Measurements from ENCODE around the gene DNASE1L2. TPM values are rescaled to one million over a fixed set of nuclear protein-coding genes. Genes with fewer than 3 reads are reported as not detected.

DNASE1L2 gene
- total and polyA plus RNA-seq, 10 of the 15 experiments (the other 5 are each of a cell fraction or from before 2014, with no cell fraction given), result 0.06 to 1.5 (median 0.29) TPM

GRCh38 chr16:2251296-2252111 is 15.3 kb downstream of the DNASE1L2 start, which contains the start of gene ECI1 (continued):
- TF ChIP-seq NR2C1 (IDR thresholded peaks at IDR 0.05), result peak; percentile 72
- peak; percentile 88 for TF ChIP-seq IKZF1 (conservative IDR thresholded peaks at IDR 0.05)
- TF ChIP-seq BHLHE40 (IDR thresholded peaks at IDR 0.05; ENCODE audit: borderline replicate concordance in 1 of 2, low read depth in 2 of 2, low read length in 1 of 2), result peak; percentile 14 to 69; a peak in 3 of 4 replicates
- TF ChIP-seq FOXM1 (IDR thresholded peaks at IDR 0.05; ENCODE audit: low read depth, low read length), result no peak
- peak; percentile 5; the same call in 1 of the 2 replicates for TF ChIP-seq SMAD5 (IDR thresholded peaks at IDR 0.05; ENCODE audit: low read depth)
- TF ChIP-seq ZNF622 (IDR thresholded peaks at IDR 0.05), result no peak
- TF ChIP-seq, protein P1, sequence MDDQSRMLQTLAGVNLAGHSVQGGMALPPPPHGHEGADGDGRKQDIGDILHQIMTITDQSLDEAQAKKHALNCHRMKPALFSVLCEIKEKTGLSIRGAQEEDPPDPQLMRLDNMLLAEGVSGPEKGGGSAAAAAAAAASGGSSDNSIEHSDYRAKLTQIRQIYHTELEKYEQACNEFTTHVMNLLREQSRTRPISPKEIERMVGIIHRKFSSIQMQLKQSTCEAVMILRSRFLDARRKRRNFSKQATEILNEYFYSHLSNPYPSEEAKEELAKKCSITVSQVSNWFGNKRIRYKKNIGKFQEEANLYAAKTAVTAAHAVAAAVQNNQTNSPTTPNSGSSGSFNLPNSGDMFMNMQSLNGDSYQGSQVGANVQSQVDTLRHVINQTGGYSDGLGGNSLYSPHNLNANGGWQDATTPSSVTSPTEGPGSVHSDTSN (IDR thresholded peaks at IDR 0.05; ENCODE audit: insufficient replicate concordance, low read depth, low read length), result peak; percentile 8
- TF ChIP-seq ZNF24 (IDR thresholded peaks at IDR 0.05), result no peak
- TF ChIP-seq JUND (IDR thresholded peaks at IDR 0.05; ENCODE audit: low read depth, low read length), result no peak
- TF ChIP-seq SMAD1 (IDR thresholded peaks at IDR 0.05; ENCODE audit: low read depth, partially characterized antibody), result peak; percentile 71
- TF ChIP-seq ZZZ3 (IDR thresholded peaks at IDR 0.05; ENCODE audit: control insufficient read depth, insufficient read length, low read depth), result no peak
- TF ChIP-seq YY1 (IDR thresholded peaks at IDR 0.05; ENCODE audit: low read depth, low read length), result peak; percentile 95
- no peak for TF ChIP-seq NFYB (IDR thresholded peaks at IDR 0.05; ENCODE audit: insufficient read depth, low read depth, low read length)
- TF ChIP-seq NR2F1 (conservative IDR thresholded peaks at IDR 0.05), result peak; percentile 93
- no peak for TF ChIP-seq CREM (IDR thresholded peaks at IDR 0.05; ENCODE audit: low read depth)
- TF ChIP-seq KDM1A (IDR thresholded peaks at IDR 0.05; ENCODE audit: borderline replicate concordance), result no peak
- TF ChIP-seq POLR2AphosphoS5 (IDR thresholded peaks at IDR 0.05; ENCODE audit: low read length), result peak; percentile 69; the same call in 1 of the 2 replicates
- TF ChIP-seq, protein P2, sequence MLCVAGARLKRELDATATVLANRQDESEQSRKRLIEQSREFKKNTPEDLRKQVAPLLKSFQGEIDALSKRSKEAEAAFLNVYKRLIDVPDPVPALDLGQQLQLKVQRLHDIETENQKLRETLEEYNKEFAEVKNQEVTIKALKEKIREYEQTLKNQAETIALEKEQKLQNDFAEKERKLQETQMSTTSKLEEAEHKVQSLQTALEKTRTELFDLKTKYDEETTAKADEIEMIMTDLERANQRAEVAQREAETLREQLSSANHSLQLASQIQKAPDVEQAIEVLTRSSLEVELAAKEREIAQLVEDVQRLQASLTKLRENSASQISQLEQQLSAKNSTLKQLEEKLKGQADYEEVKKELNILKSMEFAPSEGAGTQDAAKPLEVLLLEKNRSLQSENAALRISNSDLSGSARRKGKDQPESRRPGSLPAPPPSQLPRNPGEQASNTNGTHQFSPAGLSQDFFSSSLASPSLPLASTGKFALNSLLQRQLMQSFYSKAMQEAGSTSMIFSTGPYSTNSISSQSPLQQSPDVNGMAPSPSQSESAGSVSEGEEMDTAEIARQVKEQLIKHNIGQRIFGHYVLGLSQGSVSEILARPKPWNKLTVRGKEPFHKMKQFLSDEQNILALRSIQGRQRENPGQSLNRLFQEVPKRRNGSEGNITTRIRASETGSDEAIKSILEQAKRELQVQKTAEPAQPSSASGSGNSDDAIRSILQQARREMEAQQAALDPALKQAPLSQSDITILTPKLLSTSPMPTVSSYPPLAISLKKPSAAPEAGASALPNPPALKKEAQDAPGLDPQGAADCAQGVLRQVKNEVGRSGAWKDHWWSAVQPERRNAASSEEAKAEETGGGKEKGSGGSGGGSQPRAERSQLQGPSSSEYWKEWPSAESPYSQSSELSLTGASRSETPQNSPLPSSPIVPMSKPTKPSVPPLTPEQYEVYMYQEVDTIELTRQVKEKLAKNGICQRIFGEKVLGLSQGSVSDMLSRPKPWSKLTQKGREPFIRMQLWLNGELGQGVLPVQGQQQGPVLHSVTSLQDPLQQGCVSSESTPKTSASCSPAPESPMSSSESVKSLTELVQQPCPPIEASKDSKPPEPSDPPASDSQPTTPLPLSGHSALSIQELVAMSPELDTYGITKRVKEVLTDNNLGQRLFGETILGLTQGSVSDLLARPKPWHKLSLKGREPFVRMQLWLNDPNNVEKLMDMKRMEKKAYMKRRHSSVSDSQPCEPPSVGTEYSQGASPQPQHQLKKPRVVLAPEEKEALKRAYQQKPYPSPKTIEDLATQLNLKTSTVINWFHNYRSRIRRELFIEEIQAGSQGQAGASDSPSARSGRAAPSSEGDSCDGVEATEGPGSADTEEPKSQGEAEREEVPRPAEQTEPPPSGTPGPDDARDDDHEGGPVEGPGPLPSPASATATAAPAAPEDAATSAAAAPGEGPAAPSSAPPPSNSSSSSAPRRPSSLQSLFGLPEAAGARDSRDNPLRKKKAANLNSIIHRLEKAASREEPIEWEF (IDR thresholded peaks at IDR 0.05; ENCODE audit: insufficient replicate concordance, low read depth, low read length), result no peak
- 0 out of 4 replicates have a peak, but pooled peaks of 1 of the 2 experiments have one; percentile 22 for TF ChIP-seq EP300 (IDR thresholded peaks at IDR 0.05; ENCODE audit: borderline replicate concordance in 1 of 2, control insufficient read depth in 1 of 2, low read depth in 2 of 2, low read length in 2 of 2)
- TF ChIP-seq EGR1 (IDR thresholded peaks at IDR 0.05; ENCODE audit: borderline replicate concordance in 1 of 2, low read depth in 2 of 2, low read length in 2 of 2), result peak in 1 of 2 experiments; percentile 61; a peak in 1 of 3 replicates
- peak; percentile 91 for TF ChIP-seq POLR2A (IDR thresholded peaks at IDR 0.05; ENCODE audit: low read depth, low read length)
- TF ChIP-seq IKZF2 (IDR thresholded peaks at IDR 0.05), result no peak; a peak in 1 of 4 replicates

Data from GM12878 (cell line).